ENCODE results near the gene PRSS56.
"Not testable (repeated sequence)": the region's sequence is repeated elsewhere in the genome, so short reads cannot be mapped to it uniquely, and the experiment has no call there.

PRSS56 gene

DNA sequence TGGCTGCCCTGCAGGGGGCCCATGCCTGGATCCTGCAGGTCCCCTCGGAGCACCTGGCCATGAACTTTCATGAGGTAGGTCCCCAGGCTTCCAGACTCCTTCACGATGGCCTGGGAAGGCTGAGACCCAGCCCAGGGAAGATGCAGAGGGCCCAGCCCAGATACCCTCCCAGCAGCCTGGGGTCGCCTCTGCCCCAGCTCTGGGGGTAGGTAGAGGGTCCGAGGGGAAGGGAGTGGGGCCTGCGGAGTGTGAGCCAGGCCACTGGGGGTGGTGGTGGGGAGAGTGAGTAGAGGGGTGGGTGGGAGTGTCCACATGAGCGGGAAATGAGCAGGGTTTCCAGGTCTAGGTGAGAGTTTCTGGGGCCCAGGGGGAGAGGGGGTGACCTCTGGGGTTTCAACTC, 4.6 kb downstream of the PRSS56 start:
- DNase-seq: no peak

DNA sequence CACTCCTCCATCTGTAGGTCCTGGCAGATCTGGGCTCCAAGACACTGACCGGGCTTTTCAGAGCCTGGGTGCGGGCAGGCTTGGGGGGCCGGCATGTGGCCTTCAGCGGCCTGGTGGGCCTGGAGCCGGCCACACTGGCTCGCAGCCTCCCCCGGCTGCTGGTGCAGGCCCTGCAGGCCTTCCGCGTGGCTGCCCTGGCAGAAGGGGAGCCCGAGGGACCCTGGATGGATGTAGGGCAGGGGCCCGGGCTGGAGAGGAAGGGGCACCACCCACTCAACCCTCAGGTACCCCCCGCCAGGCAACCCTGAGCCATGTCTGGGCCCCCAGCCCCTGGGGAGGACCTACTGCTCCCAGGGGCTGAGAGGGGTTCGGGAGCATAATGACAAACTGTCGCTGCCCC, 5.0 kb downstream of the PRSS56 start:
- no peak for DNase-seq

DNA sequence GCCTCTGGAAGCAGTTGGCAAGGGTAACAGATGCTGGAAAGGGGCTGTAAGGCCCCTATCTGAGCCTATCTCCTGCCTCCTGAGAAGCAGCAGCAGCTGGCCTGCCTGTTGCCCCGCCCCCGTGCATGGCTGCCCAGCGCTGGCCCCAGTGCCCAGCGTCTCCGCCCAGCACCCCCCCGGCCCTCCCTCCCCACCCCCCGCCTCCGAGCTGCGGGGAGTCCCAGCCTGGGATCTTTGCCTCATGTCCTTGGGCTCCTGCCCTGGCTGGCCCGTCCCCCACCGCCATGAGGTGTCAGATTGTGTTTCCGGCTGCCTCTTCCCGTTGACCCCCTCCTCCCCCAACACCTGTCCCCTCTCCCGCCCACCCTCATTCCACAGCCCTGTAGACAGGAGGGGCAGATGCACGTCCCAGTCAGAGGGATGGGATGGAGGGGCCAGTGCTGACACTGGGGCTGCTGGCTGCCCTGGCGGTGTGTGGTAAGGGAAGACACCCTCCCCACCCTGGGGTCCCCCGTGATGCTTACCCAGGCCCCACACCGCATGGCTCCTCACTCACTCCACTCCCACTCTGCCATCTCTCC, 5.7 kb downstream of the PRSS56 start, which contains the start of gene CHRND:
TSS of gene CHRND (plus strand) at position 370 of the 581 bp plus-strand sequence. CDS start at position 426, 56 bp downstream.
- DNase-seq: peak in 31 of 58 donors; percentile 9 to 79 (median 33)

DNA sequence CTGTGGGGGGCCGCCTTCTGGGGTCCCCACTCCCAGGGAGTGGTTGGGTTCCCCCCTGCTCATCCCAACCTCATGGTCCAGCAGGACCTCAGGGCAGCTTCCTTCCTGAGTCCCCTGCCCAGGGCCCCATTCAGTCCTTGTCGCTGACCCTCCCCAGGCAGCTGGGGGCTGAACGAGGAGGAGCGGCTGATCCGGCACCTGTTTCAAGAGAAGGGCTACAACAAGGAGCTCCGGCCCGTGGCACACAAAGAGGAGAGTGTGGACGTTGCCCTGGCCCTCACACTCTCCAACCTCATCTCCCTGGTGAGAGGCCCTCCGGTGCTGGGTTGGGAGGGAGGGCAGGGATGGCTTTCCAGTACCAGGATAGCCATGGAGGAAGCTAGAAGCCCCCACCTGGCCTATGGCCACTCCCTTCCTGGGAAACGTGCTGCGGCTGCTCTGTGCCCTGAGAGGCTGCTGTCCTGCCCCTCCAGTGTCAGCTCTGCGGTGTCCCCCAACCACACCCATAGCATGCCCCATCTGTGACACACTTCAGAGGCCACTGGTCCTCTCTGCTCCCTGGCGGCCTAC, 6.3 kb downstream of the PRSS56 start:
- no peak for DNase-seq

DNA sequence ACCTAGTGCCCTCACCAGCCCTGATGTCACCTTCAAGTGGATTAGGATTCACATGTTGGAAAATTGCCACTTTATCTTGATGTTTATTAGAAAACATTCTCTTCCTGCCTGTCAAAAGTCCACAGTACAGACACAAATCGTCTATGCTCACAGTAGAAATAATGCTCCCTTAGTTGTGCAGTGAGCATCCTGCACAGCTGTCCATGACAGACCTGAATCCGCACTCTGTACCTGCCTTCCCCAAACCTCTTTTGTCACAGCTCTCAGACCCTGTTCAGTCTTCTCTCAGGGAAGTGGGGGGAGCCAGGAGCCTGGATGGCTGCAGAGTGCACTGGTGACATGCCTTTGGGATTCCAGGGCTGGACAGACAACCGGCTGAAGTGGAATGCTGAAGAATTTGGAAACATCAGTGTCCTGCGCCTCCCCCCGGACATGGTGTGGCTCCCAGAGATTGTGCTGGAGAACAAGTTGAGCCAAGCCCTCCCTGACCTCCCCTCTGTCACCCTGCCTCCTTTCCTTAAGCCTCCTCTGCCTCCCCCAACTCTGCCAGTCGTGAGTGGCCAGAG, 7.8 kb downstream of the PRSS56 start:
- no peak for DNase-seq

DNA sequence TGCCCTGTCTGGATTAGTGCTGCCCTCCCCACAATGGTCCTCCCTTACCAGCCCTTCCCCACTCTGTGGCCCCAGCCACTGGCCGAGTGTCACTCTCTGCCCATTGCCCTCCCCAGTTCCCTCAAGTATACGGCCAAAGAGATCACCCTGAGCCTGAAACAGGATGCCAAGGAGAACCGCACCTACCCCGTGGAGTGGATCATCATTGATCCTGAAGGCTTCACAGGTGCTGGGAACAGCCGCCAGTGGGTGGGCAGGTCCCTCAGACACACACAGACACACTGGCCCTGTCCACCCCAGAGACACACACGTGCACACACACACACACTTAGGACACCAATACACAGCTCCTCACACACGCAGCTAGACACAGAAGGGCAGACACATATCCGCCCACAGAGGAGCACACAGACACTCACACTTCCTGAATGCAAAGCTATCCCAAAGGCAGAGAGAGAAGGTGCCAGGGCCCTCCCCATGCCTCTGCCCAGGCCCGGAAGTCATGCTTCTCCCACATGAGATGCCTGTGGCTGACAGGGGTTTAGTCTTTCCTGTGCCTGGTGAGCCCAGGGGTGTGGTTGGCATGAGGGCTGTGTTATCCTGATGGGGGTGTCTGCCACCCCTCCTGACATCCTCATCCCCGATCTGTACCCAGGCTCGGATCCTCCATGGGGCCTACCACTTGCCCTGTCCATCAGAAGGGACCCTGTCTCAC, 8.7 kb downstream of the PRSS56 start:
- DNase-seq: no peak

DNA sequence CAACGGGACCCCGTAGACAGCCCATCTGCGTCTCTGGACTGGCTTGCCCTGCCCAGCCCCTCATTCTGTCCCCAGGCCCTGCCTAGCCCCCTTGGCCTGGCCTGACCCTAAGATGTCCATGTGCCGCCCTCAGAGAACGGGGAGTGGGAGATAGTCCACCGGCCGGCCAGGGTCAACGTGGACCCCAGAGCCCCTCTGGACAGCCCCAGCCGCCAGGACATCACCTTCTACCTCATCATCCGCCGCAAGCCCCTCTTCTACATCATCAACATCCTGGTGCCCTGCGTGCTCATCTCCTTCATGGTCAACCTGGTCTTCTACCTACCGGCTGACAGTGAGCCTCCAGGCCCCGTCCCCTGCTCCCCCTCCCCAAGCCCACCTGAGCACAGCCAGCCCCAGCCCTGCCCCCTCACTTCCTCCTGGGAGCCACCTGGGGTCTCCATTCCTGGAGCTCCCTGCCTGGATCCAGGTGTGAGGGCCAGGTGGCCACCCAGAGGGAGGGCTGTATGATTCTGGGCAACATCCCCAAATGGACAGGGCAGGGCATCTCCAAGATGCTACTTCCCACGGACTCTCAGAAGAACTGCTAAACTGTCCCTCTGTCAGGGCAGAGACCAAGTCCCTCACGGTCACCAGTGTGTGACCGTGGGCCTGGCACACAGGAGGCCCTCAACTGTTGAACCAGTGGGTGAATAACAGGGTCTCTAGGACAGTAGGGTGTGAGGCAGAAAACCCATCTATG, 9.8 kb downstream of the PRSS56 start:
- no peak for DNase-seq

DNA sequence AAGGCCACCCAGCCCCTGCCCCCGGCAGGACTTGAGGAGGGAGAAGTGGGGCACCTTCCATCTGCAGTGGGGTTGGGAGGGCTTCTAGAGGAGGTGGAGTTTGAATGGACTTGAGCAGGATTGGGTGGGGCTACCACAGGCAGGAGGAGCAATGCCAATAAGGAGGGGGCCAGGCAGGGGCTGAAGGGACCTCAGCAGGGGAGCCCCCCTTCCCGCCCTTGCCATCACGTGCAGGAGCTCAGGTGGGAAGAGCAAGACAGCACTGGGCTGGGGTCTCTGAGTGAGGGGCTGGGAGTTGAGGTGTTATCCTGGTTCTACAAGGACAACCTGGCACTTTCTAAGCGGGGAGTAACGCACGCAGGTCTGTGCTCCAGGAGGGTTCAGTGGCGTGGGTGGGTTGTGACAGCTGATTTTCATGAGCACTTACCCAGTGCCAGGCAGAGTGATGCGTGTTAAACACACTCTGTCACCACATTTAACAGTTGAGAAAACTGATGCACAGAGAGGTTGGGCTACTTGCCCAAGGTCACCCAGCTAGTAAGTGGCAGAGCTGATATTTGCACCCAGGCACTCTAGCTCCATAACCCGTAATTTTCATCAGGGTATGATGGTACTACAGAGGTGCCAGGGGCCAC, 10.6 kb downstream of the PRSS56 start:
- no peak for DNase-seq

DNA sequence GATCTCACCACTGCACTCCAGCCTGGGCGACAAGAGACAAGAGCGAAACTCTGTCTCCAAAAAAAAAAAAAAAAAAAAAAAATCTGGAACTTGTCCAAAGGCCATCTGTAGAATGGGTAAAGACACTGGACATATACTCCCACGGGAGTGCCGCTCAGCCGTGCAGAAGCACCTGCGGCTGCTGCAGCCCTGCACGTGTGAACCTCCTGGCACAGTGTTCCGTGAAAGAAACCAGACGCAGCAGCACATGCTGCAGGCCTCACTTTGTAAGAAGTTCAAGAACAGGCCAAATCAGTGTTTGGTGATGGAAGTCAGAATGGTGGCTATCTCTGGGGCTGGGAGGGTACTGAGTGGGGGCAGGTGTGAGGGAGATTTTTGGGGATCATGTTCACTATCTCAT, 12.2 kb downstream of the PRSS56 start:
- DNase-seq: no peak

DNA sequence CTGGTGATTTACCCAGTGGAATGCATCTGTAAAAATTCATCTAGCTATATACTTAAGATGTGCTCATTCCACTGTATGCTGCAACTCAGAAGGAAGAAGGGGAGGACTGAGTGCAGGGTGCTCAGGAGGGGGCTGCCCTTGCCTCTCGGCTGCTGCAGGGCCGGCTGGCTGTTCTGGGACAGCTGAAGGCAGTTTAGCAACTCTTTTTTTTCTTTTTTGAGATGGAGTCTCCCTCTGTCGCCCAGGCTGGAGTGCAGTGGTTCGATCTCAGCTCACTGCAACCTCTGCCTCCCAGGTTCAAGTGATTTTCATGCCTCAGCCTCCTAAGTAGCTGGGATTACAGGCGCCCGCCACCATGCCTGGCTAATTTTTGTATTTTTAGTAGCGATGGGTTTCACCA, 12.6 kb downstream of the PRSS56 start:
- DNase-seq: not testable (repeated sequence)

DNA sequence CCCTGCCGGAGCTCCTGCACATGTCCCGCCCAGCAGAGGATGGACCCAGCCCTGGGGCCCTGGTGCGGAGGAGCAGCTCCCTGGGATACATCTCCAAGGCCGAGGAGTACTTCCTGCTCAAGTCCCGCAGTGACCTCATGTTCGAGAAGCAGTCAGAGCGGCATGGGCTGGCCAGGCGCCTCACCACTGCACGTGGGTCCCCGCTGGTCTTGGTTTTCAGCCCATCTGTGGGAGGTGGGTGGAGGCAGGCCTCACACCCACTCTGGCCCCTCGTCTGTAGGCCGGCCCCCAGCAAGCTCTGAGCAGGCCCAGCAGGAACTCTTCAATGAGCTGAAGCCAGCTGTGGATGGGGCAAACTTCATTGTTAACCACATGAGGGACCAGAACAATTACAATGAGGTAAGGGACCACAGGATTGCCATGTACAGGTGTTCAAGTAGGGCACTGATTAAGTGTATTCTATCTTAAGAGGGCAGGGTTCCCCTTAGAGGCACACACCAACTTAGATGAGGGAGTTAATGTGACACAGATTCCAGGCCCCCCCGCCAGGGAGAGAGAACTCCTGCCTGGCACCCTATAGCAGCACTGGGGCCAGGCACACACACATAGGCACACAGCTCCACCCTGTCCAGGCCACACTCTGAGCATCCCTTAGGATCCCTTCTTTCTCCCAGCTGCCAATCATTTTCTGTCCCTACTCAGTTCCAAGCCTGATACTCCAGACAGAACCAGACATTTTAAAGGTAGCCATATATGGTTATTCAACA, 13.9 kb downstream of the PRSS56 start:
- no peak for DNase-seq

DNA sequence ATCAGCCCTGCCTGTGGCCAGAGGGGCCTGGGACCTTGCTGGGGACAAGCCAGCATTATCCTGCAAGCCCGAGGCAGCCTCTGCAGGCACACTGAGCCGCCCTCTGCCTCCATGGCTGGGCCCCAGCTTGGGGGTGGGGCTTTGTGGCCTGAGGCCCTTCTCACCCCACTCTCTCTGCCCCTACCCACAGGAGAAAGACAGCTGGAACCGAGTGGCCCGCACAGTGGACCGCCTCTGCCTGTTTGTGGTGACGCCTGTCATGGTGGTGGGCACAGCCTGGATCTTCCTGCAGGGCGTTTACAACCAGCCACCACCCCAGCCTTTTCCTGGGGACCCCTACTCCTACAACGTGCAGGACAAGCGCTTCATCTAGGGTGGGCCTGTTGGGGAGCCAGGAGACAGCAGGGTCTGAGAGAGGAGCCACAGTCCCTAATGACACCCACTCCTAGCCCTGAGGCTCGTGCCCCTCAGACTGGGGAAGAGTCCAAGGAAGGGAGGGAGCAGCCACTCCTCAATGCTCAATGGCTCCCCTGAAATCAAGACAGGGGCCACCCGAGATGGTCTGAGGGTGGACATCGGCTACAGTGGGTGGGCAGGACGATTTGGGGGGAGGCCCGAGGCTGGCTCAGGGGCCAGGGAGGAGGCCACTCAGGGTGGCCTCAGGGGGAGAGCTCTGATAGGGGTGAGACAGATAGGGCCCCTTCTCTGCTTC, 14.9 kb downstream of the PRSS56 start:
- no peak for DNase-seq

DNA sequence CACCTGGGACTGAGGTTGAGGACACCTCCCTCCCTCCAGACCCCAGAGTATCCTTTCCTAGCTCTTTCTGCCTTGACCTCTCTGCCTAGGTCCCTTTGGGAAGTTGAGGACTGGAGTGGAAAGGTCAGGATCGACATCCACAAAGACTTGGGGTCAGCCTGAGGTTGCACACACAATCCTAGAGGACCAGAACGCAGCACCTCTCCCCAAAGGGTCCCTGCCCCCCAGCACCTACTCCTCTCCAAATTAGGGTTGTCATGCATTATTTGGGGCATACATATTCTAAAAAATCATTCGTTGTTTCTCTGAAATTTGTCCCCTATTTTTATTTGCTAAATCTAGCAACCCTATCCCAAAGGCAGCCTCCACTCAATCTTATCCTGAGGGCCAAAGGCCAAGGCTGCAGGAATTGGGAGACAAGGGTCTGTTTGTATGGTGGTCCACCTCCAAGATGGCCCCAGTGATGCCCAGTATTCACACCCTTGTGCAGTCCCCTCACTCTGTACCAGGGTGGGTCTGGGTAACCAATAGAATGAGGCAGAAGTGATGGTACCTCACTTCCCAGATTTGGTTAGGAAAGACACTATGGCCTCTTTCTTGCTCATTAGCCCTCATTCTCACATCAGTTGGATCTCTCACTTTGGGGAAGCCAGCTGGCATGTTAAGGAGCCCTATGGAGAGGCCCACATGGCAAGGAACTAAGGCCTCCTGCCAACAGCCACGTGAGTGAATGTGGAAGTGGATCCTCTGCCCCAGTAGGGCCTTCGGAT, 15.8 kb downstream of the PRSS56 start:
- DNase-seq: no peak

DNA sequence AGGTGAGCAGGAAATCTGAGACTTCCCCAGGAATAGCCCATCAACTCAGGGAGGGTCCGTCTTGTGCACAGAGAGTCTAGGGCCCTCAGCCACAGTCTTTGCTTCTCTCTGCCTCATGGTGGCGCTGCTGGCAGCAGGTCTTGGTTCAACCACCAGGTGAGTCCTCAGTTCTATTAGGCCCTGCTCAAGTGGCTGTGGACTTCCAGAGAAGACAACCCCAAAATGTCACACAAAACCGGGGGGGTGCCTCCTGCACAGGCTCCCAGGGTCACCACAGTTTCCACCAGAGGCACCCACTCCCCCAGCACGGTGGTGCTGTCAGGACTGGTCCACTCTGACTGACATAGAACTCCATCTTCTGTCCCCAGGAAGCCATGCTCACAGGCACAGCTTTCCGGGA, 16.9 kb downstream of the PRSS56 start:
- DNase-seq: no peak

DNA sequence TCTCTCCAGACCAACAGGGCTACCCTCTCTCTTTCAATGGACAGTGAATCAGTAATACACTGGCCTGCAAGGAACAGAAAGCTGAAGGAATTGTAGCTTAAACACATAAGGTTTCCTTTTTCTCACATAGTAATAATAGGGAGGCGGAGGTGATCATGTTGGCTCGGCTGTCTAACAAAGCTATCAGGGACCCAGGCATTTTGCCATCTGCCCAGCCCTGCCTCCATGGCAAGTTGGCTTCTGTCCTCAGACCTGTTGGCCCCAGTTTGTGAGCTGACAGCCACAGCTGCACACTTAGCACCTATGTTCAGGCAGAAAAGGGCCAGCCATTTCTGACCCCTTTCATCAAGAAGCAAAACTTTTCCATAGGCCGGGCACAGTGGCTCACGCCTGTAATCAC, 17.3 kb downstream of the PRSS56 start:
- no peak for DNase-seq

DNA sequence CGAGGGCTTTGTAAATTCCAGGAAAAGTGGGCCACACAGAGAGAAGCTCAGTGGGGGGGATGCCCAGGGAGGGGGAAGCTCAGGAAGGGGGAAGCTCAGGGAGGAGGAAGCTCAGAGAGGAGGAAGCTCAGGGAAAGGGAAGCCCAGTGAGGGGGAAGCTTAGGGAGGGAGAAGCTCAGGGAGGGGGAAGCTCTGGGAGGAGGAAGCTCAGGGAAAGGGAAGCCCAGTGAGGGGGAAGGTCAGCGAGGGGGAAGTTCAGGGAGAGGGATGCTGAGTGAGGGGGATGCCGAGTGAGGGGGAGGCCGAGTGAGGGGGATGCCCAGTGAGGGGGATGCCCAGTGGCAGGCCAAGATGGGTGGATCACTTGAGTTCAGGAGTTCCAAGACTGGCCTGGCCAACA, 18.5 kb downstream of the PRSS56 start:
- no peak for DNase-seq

DNA sequence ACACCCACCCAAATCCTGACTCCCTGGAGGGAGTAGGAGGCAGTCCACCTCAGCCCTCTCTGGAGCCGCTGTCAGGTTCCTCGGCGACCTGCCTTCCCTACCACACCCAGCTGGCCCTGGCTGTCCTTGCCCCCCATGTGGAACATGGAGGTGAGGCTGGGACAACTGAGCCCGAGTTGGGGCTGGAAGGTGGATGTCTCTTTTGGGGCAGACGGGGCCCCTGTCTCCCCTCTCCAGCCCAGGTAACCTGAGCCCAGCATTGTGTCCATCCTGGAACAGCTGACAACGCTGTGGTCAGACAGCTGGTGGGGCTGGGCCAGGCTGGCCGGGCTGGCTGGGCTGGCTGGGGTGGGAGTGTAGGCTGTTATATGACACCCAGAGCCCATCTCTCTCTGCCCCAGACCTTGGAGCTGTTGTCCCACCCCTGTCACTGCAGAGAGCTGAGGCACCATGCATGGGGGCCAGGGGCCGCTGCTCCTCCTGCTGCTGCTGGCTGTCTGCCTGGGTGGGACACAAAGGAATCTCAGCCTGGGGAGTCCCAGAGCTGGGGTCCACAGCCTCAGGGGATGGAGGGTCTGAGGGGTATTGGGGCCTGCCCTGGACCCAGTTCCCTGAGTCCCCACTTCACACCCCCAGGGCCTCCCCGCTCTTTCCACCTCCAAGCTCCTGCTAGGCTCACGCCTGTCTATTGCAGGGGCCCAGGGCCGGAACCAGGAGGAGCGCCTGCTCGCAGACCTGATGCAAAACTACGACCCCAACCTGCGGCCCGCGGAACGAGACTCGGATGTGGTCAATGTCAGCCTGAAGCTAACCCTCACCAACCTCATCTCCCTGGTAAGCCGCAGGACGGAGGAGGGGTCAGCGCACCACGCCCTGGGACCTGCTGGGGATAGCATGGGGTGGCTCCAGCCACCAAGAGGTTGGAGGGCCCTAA, 19.4 kb downstream of the PRSS56 start, which contains the start of gene CHRNG:
TSS of gene CHRNG (plus strand) at position 395 of the 934 bp plus-strand sequence. CDS start at position 451, 56 bp downstream.
- DNase-seq: no peak
